NT2/D1 (cell line): ENCODE data around the gene MTHFD2.

Experiments
- SUZ12 ChIP-seq: IDR thresholded peaks from 2 replicates; pipeline ENCODE4 v1.6.1; 2011; ENCODE audit not compliant: insufficient read length, insufficient read depth; ENCODE audit errors: extremely low read depth
- YY1 ChIP-seq: IDR thresholded peaks from 2 replicates; pipeline ENCODE4 v1.6.1; 2011; ENCODE audit not compliant: insufficient read length, insufficient read depth
- ZNF274 ChIP-seq: IDR thresholded peaks from 2 replicates; pipeline ENCODE4 v1.6.1; 2011; ENCODE audit warnings: mild to moderate bottlenecking, low read depth, low read length

DNA sequence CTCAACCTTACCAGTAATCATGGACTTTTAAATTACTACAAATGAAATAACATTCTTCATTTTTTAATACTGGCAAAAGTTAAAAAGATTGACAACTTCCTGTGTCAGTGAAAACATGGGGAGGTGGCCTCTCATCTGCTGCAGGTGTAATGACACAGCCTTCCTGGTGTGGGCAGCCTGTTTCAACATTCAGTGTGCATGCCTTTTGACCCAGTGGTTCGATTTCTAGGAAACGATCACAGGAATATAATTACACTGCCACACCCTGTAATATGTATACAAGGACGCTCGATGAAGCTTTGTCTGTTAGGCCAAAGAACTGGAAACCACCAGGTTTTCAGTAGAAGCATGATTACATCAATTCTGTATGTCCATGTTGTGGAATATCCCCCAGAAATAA lies 68.7 kb downstream of the MTHFD2 start:
- TF ChIP-seq SUZ12 (no peak), ZNF274 (no peak), YY1 (no peak)
